Measurements from ENCODE around the gene JKAMP. TPM values are rescaled to one million over a fixed set of nuclear protein-coding genes. Genes with fewer than 3 reads are reported as not detected.

JKAMP gene
- total and polyA plus RNA-seq, 12 donors: 19.6 to 31.9 (median 26.4) TPM

GRCh38 chr14:59454139-59454538 lies 30.2 kb upstream of the JKAMP start:
- H3K9me3 ChIP-seq: peaks cover 0 to 4% (median 0%) of the 10 kb centered on the region in 11 donors
- peak overlapping the region in 6 of 10 donors; percentile 11 to 68 (median 36) for H3K27ac ChIP-seq
- ATAC-seq (peak in 7 of 8 donors; percentile 56 to 96 (median 88)), DNase-seq (no peak)
- no peaks in the 10 kb centered on the region for H3K27me3 ChIP-seq
- H3K4me3 ChIP-seq: no peak overlapping the region
- H3K4me1 ChIP-seq: peaks cover 0 to 5% (median 0%) of the 10 kb centered on the region in 9 donors
- TF ChIP-seq CTCF (IDR thresholded peaks at IDR 0.05): no peak
- 38 to 55% methylated on average over 2 of the region's 2 CpGs for WGBS, 2 donors
- H3K36me3 ChIP-seq: peaks cover 0 to 40% (median 10%) of the 10 kb centered on the region in 9 donors
- intact Hi-C loops (cut with DNase I): no loop called here

GRCh38 chr14:59455411-59455810 lies 28.9 kb upstream of the JKAMP start:
- no peak for TF ChIP-seq CTCF (IDR thresholded peaks at IDR 0.05)
- intact Hi-C loops (cut with DNase I): no loop called here
- ATAC-seq: peak in 2 of 8 donors; percentile 17 to 73

GRCh38 chr14:59458486-59458885 lies 25.8 kb upstream of the JKAMP start:
- Histone ChIP-seq H3K27me3 (peaks cover 0 to 2% (median 0%) of the 10 kb centered on the region in 7 donors), H3K4me3 (no peak overlapping the region), H3K9me3 (peaks cover 0 to 4% (median 0%) of the 10 kb centered on the region in 11 donors), H3K4me1 (peaks cover 0 to 5% (median 0%) of the 10 kb centered on the region in 9 donors), H3K36me3 (peaks cover 0 to 50% (median 14%) of the 10 kb centered on the region in 9 donors), H3K27ac (no peak overlapping the region)
- DNase-seq: no peak
- ATAC-seq: no peak
- intact Hi-C loops (cut with DNase I): no loop called here
- no peak for TF ChIP-seq CTCF (IDR thresholded peaks at IDR 0.05)
- 92 to 95% methylated on average over 2 of the region's 2 CpGs for WGBS, 2 donors

More at GRCh38 chr14:59455411-59455810, 28.9 kb upstream of the JKAMP start:
- H3K27ac ChIP-seq: peak overlapping the region in 2 of 10 donors; percentile 50 to 68
- DNase-seq: no peak
- no peak overlapping the region for H3K4me3 ChIP-seq
- H3K36me3 ChIP-seq: peaks cover 0 to 43% (median 10%) of the 10 kb centered on the region in 9 donors
- peaks cover 0 to 4% (median 0%) of the 10 kb centered on the region in 11 donors for H3K9me3 ChIP-seq
- no peaks in the 10 kb centered on the region for H3K27me3 ChIP-seq
- 93% methylated on average over 1 of the region's 1 CpG for WGBS, 2 donors
- H3K4me1 ChIP-seq: peaks cover 0 to 5% (median 0%) of the 10 kb centered on the region in 9 donors

- Histone ChIP-seq H3K4me3 (no peak overlapping the region), H3K36me3 (peaks cover 0 to 42% (median 12%) of the 10 kb centered on the region in 9 donors), H3K9me3 (peaks cover 0 to 4% (median 0%) of the 10 kb centered on the region in 11 donors), H3K27ac (no peak overlapping the region), H3K4me1 (peaks cover 5 to 13% (median 10%) of the 10 kb centered on the region in 9 donors), H3K27me3 (peaks cover 0 to 21% (median 0%) of the 10 kb centered on the region in 7 donors)
- 95 to 98% methylated on average over 1 of the region's 1 CpG for WGBS, 2 donors
- no peak for DNase-seq
- intact Hi-C loops (cut with DNase I): no loop called here
- TF ChIP-seq CTCF (IDR thresholded peaks at IDR 0.05): no peak
- ATAC-seq: no peak
Measured at GRCh38 chr14:59460378-59460777, 23.9 kb upstream of the JKAMP start.
